Activated naive CD8-positive, alpha-beta T cell treated with anti-CD3 and anti-CD28 coated beads, Interleukin-2, amount 10 ng/mL, durations not matched to agents 7 days and 5 days (primary cell): ENCODE measurements around the gene EIF4G1. TPM values are rescaled to one million over a fixed set of nuclear protein-coding genes. Genes with fewer than 3 reads are reported as not detected.
A peak's percentile ranks its signal among the peaks of the same experiment; 100 is the strongest.

ENCODE experiments used
- ATAC-seq: fragments of 150-1000 bp; cut with Tn5 transposase; one replicate; pipeline ENCODE4 v1.10.0; 2021; ENCODE audit warnings: low read depth, moderate library complexity
- POLR2A ChIA-PET: fragments of 350-600 bp; sonication (Branson Sonifier 250); formaldehyde crosslinking; loops from one replicate; lab custom pipeline; 2021; ENCODE audit warnings: antibody characterized with exemption; lab: Charles Lee
- DNase-seq: peaks from one replicate; pipeline ENCODE4 v3.0.0; 2021
- H3K27ac Mint-ChIP-seq: one replicate; pipeline ENCODE4 v1.8.0; 2022; ENCODE audit warnings: mild to moderate bottlenecking, mixed read lengths
- H3K27me3 Mint-ChIP-seq: one replicate; pipeline ENCODE4 v1.8.0; 2022; ENCODE audit warnings: mild to moderate bottlenecking, moderate library complexity, mixed read lengths
- H3K36me3 Mint-ChIP-seq: one replicate; pipeline ENCODE4 v1.8.0; 2021; ENCODE audit warnings: mild to moderate bottlenecking, mixed read lengths
- H3K4me1 Mint-ChIP-seq: one replicate; pipeline ENCODE4 v1.8.0; 2021; ENCODE audit warnings: mixed read lengths
- H3K4me3 Mint-ChIP-seq: one replicate; pipeline ENCODE4 v1.8.0; 2022; ENCODE audit warnings: mild to moderate bottlenecking, moderate library complexity, mixed read lengths
- H3K9me3 Mint-ChIP-seq: one replicate; pipeline ENCODE4 v1.8.0; 2021; ENCODE audit warnings: mixed read lengths
- total RNA-seq, 2 experiments: library from RNA; stranded (reverse); gene quantifications; one replicate each; pipeline ENCODE4 v1.2.3, GENCODE V29; 2021

EIF4G1 gene
- total RNA-seq, 2 experiments from 2014 or later: 253 to 258 TPM

GRCh38 chr3:184353546-184353941, 39.1 kb downstream of the EIF4G1 start:
- H3K9me3 Mint-ChIP-seq: no peaks in the 10 kb centered on the region
- no peaks in the 10 kb centered on the region for H3K36me3 Mint-ChIP-seq
- POLR2A ChIA-PET: interaction anchor here (1.8 kb wide), 1 partner anchor 8 kb away, joined by 6 read pairs; the partner anchor contains the start of genes CLCN2 and POLR2H
- H3K27me3 Mint-ChIP-seq: no peaks in the 10 kb centered on the region
- peak overlapping the region; percentile 48 for H3K27ac Mint-ChIP-seq
- no peak overlapping the region for H3K4me3 Mint-ChIP-seq
- H3K4me1 Mint-ChIP-seq: peaks cover 2% of the 10 kb centered on the region
- ATAC-seq (no peak), DNase-seq (no peak)

- H3K4me3 Mint-ChIP-seq: no peak overlapping the region
- H3K27me3 Mint-ChIP-seq: no peaks in the 10 kb centered on the region
- peaks cover 2% of the 10 kb centered on the region for H3K4me1 Mint-ChIP-seq
- POLR2A ChIA-PET: interaction anchor here (1.8 kb wide), 1 partner anchor 8 kb away, joined by 6 read pairs; the partner anchor contains the start of genes CLCN2 and POLR2H
- peak overlapping the region; percentile 48 for H3K27ac Mint-ChIP-seq
- H3K36me3 Mint-ChIP-seq: no peaks in the 10 kb centered on the region
- ATAC-seq (peak; percentile 70), DNase-seq (peak; percentile 68)
- no peaks in the 10 kb centered on the region for H3K9me3 Mint-ChIP-seq
Observed at GRCh38 chr3:184354121-184354728, 39.8 kb downstream of the EIF4G1 start.

DNA sequence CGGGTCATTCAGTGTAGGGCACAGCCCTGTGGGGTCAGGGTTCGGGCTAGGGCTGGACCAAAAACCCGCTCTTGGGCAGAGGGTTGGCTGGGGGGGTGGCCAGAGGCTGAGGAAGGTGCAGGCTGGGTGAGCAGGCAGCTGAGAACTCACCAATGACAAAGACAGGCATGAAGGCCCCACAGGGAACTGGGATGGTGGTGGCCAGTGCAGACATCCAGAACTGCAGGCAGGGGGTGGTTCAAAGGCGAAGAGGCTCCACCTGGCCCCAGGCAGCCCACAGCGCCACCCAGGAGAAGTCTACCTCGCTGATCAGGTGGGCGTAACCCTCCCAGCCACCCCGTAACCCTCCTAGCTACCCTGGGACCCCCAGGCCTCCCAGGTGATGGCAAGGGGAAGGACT, 40.3 kb downstream of the EIF4G1 start:
- POLR2A ChIA-PET: no interaction called here
- ATAC-seq: no peak
- Mint-ChIP-seq H3K4me1 (peaks cover 2% of the 10 kb centered on the region), H3K9me3 (no peaks in the 10 kb centered on the region), H3K27me3 (no peaks in the 10 kb centered on the region), H3K27ac (no peak overlapping the region), H3K36me3 (no peaks in the 10 kb centered on the region), H3K4me3 (no peak overlapping the region)
- no peak for DNase-seq

- no peak for ATAC-seq
- Mint-ChIP-seq H3K4me3 (no peak overlapping the region), H3K9me3 (no peaks in the 10 kb centered on the region), H3K27me3 (peaks cover 2% of the 10 kb centered on the region), H3K4me1 (peaks cover 5% of the 10 kb centered on the region), H3K27ac (no peak overlapping the region), H3K36me3 (no peaks in the 10 kb centered on the region)
- DNase-seq: no peak
- POLR2A ChIA-PET: no interaction called here
Observed at GRCh38 chr3:184355261-184356040, 41.0 kb downstream of the EIF4G1 start.

GRCh38 chr3:184357248-184358123, 43.1 kb downstream of the EIF4G1 start:
- Mint-ChIP-seq H3K36me3 (no peaks in the 10 kb centered on the region), H3K4me3 (no peak overlapping the region), H3K4me1 (peaks cover 11% of the 10 kb centered on the region), H3K9me3 (no peaks in the 10 kb centered on the region), H3K27me3 (peaks cover 2% of the 10 kb centered on the region), H3K27ac (no peak overlapping the region)
- DNase-seq: no peak
- POLR2A ChIA-PET: interaction anchor here (0.6 kb wide), 1 partner anchor 10 kb away, joined by 4 read pairs; no protein-coding TSS in a partner anchor
- no peak for ATAC-seq

GRCh38 chr3:184358124-184358767, 43.8 kb downstream of the EIF4G1 start:
- H3K4me1 Mint-ChIP-seq: peaks cover 12% of the 10 kb centered on the region
- H3K36me3 Mint-ChIP-seq: peaks cover under 1% of the 10 kb centered on the region
- POLR2A ChIA-PET: no interaction called here
- H3K27ac Mint-ChIP-seq: no peak overlapping the region
- no peak for DNase-seq
- ATAC-seq: no peak
- no peaks in the 10 kb centered on the region for H3K9me3 Mint-ChIP-seq
- peaks cover 2% of the 10 kb centered on the region for H3K27me3 Mint-ChIP-seq
- H3K4me3 Mint-ChIP-seq: no peak overlapping the region

- H3K27ac Mint-ChIP-seq: no peak overlapping the region
- H3K4me1 Mint-ChIP-seq: peaks cover 14% of the 10 kb centered on the region
- no peaks in the 10 kb centered on the region for H3K9me3 Mint-ChIP-seq
- DNase-seq (no peak), ATAC-seq (no peak)
- H3K36me3 Mint-ChIP-seq: peaks cover 2% of the 10 kb centered on the region
- H3K27me3 Mint-ChIP-seq: peaks cover 2% of the 10 kb centered on the region
- H3K4me3 Mint-ChIP-seq: no peak overlapping the region
- POLR2A ChIA-PET: interaction anchor here (0.5 kb wide), 1 partner anchor 185 kb away, joined by 3 read pairs; no protein-coding TSS in a partner anchor
Observed at GRCh38 chr3:184358921-184359350, 44.5 kb downstream of the EIF4G1 start.

GRCh38 chr3:184359610-184360009, 45.2 kb downstream of the EIF4G1 start:
- no peak for ATAC-seq
- peaks cover 4% of the 10 kb centered on the region for H3K36me3 Mint-ChIP-seq
- DNase-seq: peak; percentile 29
- peaks cover 18% of the 10 kb centered on the region for H3K4me1 Mint-ChIP-seq
- no peak overlapping the region for H3K27ac Mint-ChIP-seq
- no peak overlapping the region for H3K4me3 Mint-ChIP-seq
- POLR2A ChIA-PET: interaction anchor here (0.5 to 1.4 kb wide), 3 partner anchors 12 to 185 kb away, joined by 3 to 4 read pairs (median 3); no protein-coding TSS in a partner anchor
- no peaks in the 10 kb centered on the region for H3K9me3 Mint-ChIP-seq
- H3K27me3 Mint-ChIP-seq: peaks cover 2% of the 10 kb centered on the region

DNA sequence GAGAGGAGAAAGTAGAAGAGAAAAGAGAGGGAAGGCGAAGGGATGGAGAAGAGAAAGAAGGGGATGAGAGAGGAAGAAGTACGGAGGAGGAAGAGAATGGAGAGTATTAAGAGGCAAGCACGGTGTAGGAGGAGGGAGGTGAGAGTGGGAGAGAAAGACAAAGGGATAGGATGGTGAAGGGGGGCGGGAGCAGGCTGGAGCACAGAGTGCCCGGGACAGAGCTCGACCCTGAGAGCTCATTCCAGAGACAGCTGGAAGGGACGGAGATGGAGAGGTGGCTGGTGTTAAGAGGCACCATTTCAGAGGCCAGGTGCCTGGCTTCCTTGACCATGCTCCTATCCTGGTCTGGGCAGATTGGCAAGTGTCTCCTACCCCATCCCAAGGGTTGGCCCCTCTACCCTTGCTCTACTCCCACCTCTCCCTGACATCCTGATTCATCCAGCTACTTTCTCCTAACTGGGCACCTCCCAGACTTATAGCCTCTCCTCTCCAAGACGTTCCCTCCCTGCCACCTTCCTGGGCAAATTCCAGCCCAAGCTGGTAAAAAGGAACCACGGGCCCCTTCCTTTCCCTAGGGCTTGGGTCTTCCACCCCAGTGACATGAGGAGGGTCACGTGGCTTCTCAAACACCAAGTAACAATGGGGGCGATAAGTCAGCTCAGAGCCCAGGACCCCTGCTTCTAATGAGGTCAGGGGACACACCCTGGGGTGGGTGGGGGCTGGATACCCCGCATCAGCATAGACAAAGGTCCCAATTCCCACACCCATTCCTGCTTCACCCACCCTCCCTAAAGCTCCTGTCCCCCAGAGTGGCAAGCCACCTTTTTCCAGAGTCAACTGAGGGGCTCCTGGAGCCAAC, 45.9 kb downstream of the EIF4G1 start:
- H3K27me3 Mint-ChIP-seq: peaks cover 2% of the 10 kb centered on the region
- H3K27ac Mint-ChIP-seq: peak overlapping the region; percentile 40
- H3K36me3 Mint-ChIP-seq: peaks cover 11% of the 10 kb centered on the region
- ATAC-seq: no peak
- H3K9me3 Mint-ChIP-seq: no peaks in the 10 kb centered on the region
- peaks cover 23% of the 10 kb centered on the region for H3K4me1 Mint-ChIP-seq
- DNase-seq: no peak
- peak overlapping the region; percentile 81 for H3K4me3 Mint-ChIP-seq
- POLR2A ChIA-PET: interaction anchor here (0.7 to 2.3 kb wide), 4 partner anchors 7 to 45 kb away, joined by 3 to 6 read pairs (median 4); no protein-coding TSS in a partner anchor

GRCh38 chr3:184360929-184361531, 46.6 kb downstream of the EIF4G1 start:
- H3K27ac Mint-ChIP-seq: peak overlapping the region; percentile 40
- H3K4me3 Mint-ChIP-seq: peak overlapping the region; percentile 81
- H3K36me3 Mint-ChIP-seq: peaks cover 12% of the 10 kb centered on the region

GRCh38 chr3:184361532-184361931, 47.1 kb downstream of the EIF4G1 start, which contains the start of the genes CLCN2 and POLR2H:
TSS of gene CLCN2 (minus strand) at chr3:184361605. CDS start at chr3:184361479, 126 bp downstream.
TSS of gene POLR2H (plus strand) at chr3:184361710. CDS start at chr3:184363493, 1,783 bp downstream.
- peaks cover 23% of the 10 kb centered on the region for H3K4me1 Mint-ChIP-seq
- no peaks in the 10 kb centered on the region for H3K9me3 Mint-ChIP-seq
- POLR2A ChIA-PET: interaction anchor here (0.9 to 2.3 kb wide), 2 partner anchors 8 to 62 kb away, joined by 5 to 6 read pairs; partner anchors contain the start of gene PSMD2
- peak within 1 kb of the TSS; percentile 98 for H3K4me3 Mint-ChIP-seq
- peak; percentile 76 for DNase-seq
- peaks cover 2% of the 10 kb centered on the region for H3K27me3 Mint-ChIP-seq
- ATAC-seq: peak; percentile 19
- H3K36me3 Mint-ChIP-seq: peaks cover 13% of the 10 kb centered on the region
- H3K27ac Mint-ChIP-seq: peak within 1 kb of the TSS; percentile 95

More at GRCh38 chr3:184360929-184361531, 46.6 kb downstream of the EIF4G1 start:
- POLR2A ChIA-PET: interaction anchor here (0.7 to 2.3 kb wide), 2 partner anchors 7 to 46 kb away, joined by 3 to 6 read pairs; no protein-coding TSS in a partner anchor
- Mint-ChIP-seq H3K27me3 (peaks cover 2% of the 10 kb centered on the region), H3K9me3 (no peaks in the 10 kb centered on the region), H3K4me1 (peaks cover 23% of the 10 kb centered on the region)
- DNase-seq (peak; percentile 31), ATAC-seq (no peak)
